ENCODE results near the gene RABL3.
"Not testable (repeated sequence)": the region's sequence is repeated elsewhere in the genome, so short reads cannot be mapped to it uniquely, and the experiment has no call there.

The RABL3 gene

GRCh38 chr3:120743556-120744195 lies 1.4 kb upstream of the RABL3 start:
- Mint-ChIP-seq H3K4me1 (peaks cover 29% of the 10 kb centered on the region), H3K9me3 (peaks cover 10% of the 10 kb centered on the region), H3K27me3 (ENCODE audit: low read depth) (no peaks in the 10 kb centered on the region), H3K27ac (peak overlapping the region; percentile 77 to 88 (median 88)), H3K36me3 (ENCODE audit: low read depth) (peaks cover 10% of the 10 kb centered on the region), H3K4me3 (peak overlapping the region; percentile 93 to 94 (median 94))
- TF ChIP-seq CTCF (IDR thresholded peaks at IDR 0.05; ENCODE audit: unreplicated experiment in 3 of 3): no peak

- H3K9me3 Mint-ChIP-seq: peaks cover 10% of the 10 kb centered on the region
- peak overlapping the region; percentile 77 to 88 (median 88) for H3K27ac Mint-ChIP-seq
- peak overlapping the region; percentile 93 to 94 (median 94) for H3K4me3 Mint-ChIP-seq
- H3K27me3 Mint-ChIP-seq (ENCODE audit: low read depth): no peaks in the 10 kb centered on the region
- peaks cover 18% of the 10 kb centered on the region for H3K36me3 Mint-ChIP-seq (ENCODE audit: low read depth)
- H3K4me1 Mint-ChIP-seq: peaks cover 29% of the 10 kb centered on the region
- TF ChIP-seq CTCF (IDR thresholded peaks at IDR 0.05; ENCODE audit: unreplicated experiment in 3 of 3): no peak
Measured at GRCh38 chr3:120742849-120743365, 591 bp upstream of the RABL3 start.

GRCh38 chr3:120741837-120742197 lies 499 bp downstream of the RABL3 start:
- H3K9me3 Mint-ChIP-seq: peaks cover 15% of the 10 kb centered on the region

GRCh38 chr3:120741320-120741719 lies 996 bp downstream of the RABL3 start:
- no peak for TF ChIP-seq CTCF (IDR thresholded peaks at IDR 0.05; ENCODE audit: unreplicated experiment in 3 of 3)
- Mint-ChIP-seq H3K27me3 (ENCODE audit: low read depth) (no peaks in the 10 kb centered on the region), H3K9me3 (peaks cover 17% of the 10 kb centered on the region), H3K36me3 (ENCODE audit: low read depth) (peaks cover 27% of the 10 kb centered on the region), H3K4me3 (peak overlapping the region; percentile 72 to 94 (median 94)), H3K4me1 (peaks cover 29% of the 10 kb centered on the region), H3K27ac (peak overlapping the region in 2 of 3 experiments; percentile 66 to 88)

More at GRCh38 chr3:120741837-120742197, 499 bp downstream of the RABL3 start:
- Mint-ChIP-seq H3K27me3 (ENCODE audit: low read depth) (no peaks in the 10 kb centered on the region), H3K36me3 (ENCODE audit: low read depth) (peaks cover 25% of the 10 kb centered on the region), H3K4me1 (peaks cover 29% of the 10 kb centered on the region), H3K27ac (peak overlapping the region; percentile 77 to 88 (median 88)), H3K4me3 (peak overlapping the region; percentile 93 to 94 (median 94))
- no peak for TF ChIP-seq CTCF (IDR thresholded peaks at IDR 0.05; ENCODE audit: unreplicated experiment in 3 of 3)

GRCh38 chr3:120738006-120738405 lies 4.3 kb downstream of the RABL3 start:
- Mint-ChIP-seq H3K36me3 (ENCODE audit: low read depth) (peaks cover 40% of the 10 kb centered on the region), H3K9me3 (peaks cover 36% of the 10 kb centered on the region)
- H3K27ac Mint-ChIP-seq; H3K27me3 Mint-ChIP-seq (ENCODE audit: low read depth); H3K4me1 Mint-ChIP-seq; H3K4me3 Mint-ChIP-seq: not testable (repeated sequence)

- Mint-ChIP-seq H3K4me3 (no peak overlapping the region), H3K4me1 (no peaks in the 10 kb centered on the region), H3K27me3 (ENCODE audit: low read depth) (no peaks in the 10 kb centered on the region), H3K9me3 (peaks cover 18% of the 10 kb centered on the region), H3K36me3 (ENCODE audit: low read depth) (peaks cover 20% of the 10 kb centered on the region), H3K27ac (no peak overlapping the region)
- TF ChIP-seq CTCF (IDR thresholded peaks at IDR 0.05; ENCODE audit: unreplicated experiment in 3 of 3): no peak
Measured at GRCh38 chr3:120730576-120731542, 11.5 kb downstream of the RABL3 start.
